ENCODE data around the gene WDFY1. TPM values are rescaled to one million over a fixed set of nuclear protein-coding genes. Genes with fewer than 3 reads are reported as not detected.

WDFY1 gene
- total RNA-seq, 1 experiment from 2014 or later = 88.7 TPM

- POLR2A ChIA-PET (ENCODE audit: low non-redundant PET) = interaction anchor here (0.6 kb wide), 1 partner anchor 21 kb away, joined by 3 read pairs; no protein-coding TSS in a partner anchor
These were observed 112.8 kb downstream of the WDFY1 start for GRCh38 chr2:223832241-223832903.

DNA sequence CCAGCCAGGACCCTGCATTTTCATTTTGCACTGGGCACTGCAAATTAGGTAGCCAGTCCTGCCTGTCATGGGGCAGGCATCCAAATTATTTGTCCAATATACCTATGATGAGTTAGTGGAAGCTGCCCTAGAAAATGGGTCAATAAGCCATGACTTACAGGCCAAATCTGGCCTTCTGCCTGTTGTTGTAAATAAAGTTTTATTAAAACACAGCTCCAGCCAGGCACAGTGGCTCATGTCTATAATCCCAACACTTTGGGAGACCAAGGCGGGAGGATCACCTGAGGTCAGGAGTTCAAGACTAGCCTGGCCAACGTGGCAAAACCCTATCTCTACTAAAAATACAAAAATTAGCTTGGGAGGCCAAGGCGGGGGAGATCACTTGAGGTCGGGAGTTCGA is 116.0 kb downstream of the WDFY1 start:
- Histone ChIP-seq H3K4me1 (ENCODE audit: insufficient read depth, low read length, poor library complexity, severe bottlenecking) (peaks cover 14% of the 10 kb centered on the region), H3K9me3 (ENCODE audit: low read depth, low read length, poor library complexity, severe bottlenecking) (no peaks in the 10 kb centered on the region), H3K36me3 (ENCODE audit: insufficient read depth, low read length, poor library complexity, severe bottlenecking) (no peaks in the 10 kb centered on the region), H3K27ac (ENCODE audit: low read depth, low read length, poor library complexity, severe bottlenecking) (no peak overlapping the region), H3K27me3 (replicated peaks; ENCODE audit: insufficient read depth, low read depth, low read length, poor library complexity) (no peaks in the 10 kb centered on the region), H3K4me3 (ENCODE audit: low read depth, low read length, poor library complexity, severe bottlenecking) (no peak overlapping the region)
- DNase-seq (ENCODE audit: low spot score) = no peak
- intact Hi-C loops (cut with micrococcal nuclease; ENCODE audit: unreplicated experiment) = no loop called here
- BruUV-seq (replicated peaks) = no TSS peak
- TF ChIP-seq, protein P1, sequence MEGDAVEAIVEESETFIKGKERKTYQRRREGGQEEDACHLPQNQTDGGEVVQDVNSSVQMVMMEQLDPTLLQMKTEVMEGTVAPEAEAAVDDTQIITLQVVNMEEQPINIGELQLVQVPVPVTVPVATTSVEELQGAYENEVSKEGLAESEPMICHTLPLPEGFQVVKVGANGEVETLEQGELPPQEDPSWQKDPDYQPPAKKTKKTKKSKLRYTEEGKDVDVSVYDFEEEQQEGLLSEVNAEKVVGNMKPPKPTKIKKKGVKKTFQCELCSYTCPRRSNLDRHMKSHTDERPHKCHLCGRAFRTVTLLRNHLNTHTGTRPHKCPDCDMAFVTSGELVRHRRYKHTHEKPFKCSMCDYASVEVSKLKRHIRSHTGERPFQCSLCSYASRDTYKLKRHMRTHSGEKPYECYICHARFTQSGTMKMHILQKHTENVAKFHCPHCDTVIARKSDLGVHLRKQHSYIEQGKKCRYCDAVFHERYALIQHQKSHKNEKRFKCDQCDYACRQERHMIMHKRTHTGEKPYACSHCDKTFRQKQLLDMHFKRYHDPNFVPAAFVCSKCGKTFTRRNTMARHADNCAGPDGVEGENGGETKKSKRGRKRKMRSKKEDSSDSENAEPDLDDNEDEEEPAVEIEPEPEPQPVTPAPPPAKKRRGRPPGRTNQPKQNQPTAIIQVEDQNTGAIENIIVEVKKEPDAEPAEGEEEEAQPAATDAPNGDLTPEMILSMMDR (conservative IDR thresholded peaks at IDR 0.05; ENCODE audit: low read depth, low read length) = no peak
- no peak for TF ChIP-seq EZH2 (IDR thresholded peaks at IDR 0.05; ENCODE audit: borderline replicate concordance, low read depth, low read length, poor library complexity, severe bottlenecking)
- CTCF ChIA-PET = no interaction called here
- POLR2A ChIA-PET (ENCODE audit: low non-redundant PET) = no interaction called here

More at GRCh38 chr2:223832241-223832903, 112.8 kb downstream of the WDFY1 start:
- intact Hi-C loops (cut with micrococcal nuclease; ENCODE audit: unreplicated experiment) = no loop called here
- Histone ChIP-seq H3K27ac (ENCODE audit: low read depth, low read length, poor library complexity, severe bottlenecking) (no peak overlapping the region), H3K4me3 (ENCODE audit: low read depth, low read length, poor library complexity, severe bottlenecking) (no peak overlapping the region), H3K9me3 (ENCODE audit: low read depth, low read length, poor library complexity, severe bottlenecking) (no peaks in the 10 kb centered on the region), H3K27me3 (replicated peaks; ENCODE audit: insufficient read depth, low read depth, low read length, poor library complexity) (no peaks in the 10 kb centered on the region), H3K4me1 (ENCODE audit: insufficient read depth, low read length, poor library complexity, severe bottlenecking) (peaks cover 14% of the 10 kb centered on the region), H3K36me3 (ENCODE audit: insufficient read depth, low read length, poor library complexity, severe bottlenecking) (no peaks in the 10 kb centered on the region)
- DNase-seq (ENCODE audit: low spot score) = no peak
- CTCF ChIA-PET = no interaction called here
- TF ChIP-seq, protein P1 (conservative IDR thresholded peaks at IDR 0.05; ENCODE audit: low read depth, low read length) = no peak
- TF ChIP-seq EZH2 (IDR thresholded peaks at IDR 0.05; ENCODE audit: borderline replicate concordance, low read depth, low read length, poor library complexity, severe bottlenecking) = no peak
- no TSS peak for BruUV-seq (replicated peaks)

DNA sequence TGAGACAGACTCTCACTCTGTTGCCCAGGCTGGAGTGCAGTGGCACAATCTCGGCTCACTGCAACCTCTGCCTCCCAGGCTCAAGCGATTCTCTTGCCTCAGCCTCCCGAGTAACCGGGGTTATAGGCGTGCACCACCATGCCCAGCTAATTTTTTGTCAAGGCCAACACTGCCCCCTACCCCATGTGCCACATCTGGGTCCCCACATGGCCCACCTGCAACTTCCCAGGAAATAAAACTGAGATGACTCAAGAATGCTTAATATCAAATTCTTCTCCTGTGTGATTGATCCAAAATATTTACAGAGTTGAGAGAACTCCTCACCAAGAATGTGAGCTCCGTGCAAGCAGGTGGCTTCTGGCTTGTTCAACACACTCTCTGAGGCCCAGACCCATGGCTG is 116.8 kb downstream of the WDFY1 start:
- Histone ChIP-seq H3K9me3 (ENCODE audit: low read depth, low read length, poor library complexity, severe bottlenecking) (no peaks in the 10 kb centered on the region), H3K4me1 (ENCODE audit: insufficient read depth, low read length, poor library complexity, severe bottlenecking) (peaks cover 12% of the 10 kb centered on the region), H3K27me3 (replicated peaks; ENCODE audit: insufficient read depth, low read depth, low read length, poor library complexity) (no peaks in the 10 kb centered on the region), H3K27ac (ENCODE audit: low read depth, low read length, poor library complexity, severe bottlenecking) (no peak overlapping the region), H3K4me3 (ENCODE audit: low read depth, low read length, poor library complexity, severe bottlenecking) (no peak overlapping the region), H3K36me3 (ENCODE audit: insufficient read depth, low read length, poor library complexity, severe bottlenecking) (no peaks in the 10 kb centered on the region)
- ChIA-PET POLR2A (ENCODE audit: low non-redundant PET) (no interaction called here), CTCF (no interaction called here)
- TF ChIP-seq, protein P1 (conservative IDR thresholded peaks at IDR 0.05; ENCODE audit: low read depth, low read length) = no peak
- no peak for TF ChIP-seq EZH2 (IDR thresholded peaks at IDR 0.05; ENCODE audit: borderline replicate concordance, low read depth, low read length, poor library complexity, severe bottlenecking)
- no TSS peak for BruUV-seq (replicated peaks)
- DNase-seq (ENCODE audit: low spot score) = no peak
- intact Hi-C loops (cut with micrococcal nuclease; ENCODE audit: unreplicated experiment) = no loop called here

Measured in A673 (cell line).